ENCODE measurements around the gene WDR54.

DNA sequence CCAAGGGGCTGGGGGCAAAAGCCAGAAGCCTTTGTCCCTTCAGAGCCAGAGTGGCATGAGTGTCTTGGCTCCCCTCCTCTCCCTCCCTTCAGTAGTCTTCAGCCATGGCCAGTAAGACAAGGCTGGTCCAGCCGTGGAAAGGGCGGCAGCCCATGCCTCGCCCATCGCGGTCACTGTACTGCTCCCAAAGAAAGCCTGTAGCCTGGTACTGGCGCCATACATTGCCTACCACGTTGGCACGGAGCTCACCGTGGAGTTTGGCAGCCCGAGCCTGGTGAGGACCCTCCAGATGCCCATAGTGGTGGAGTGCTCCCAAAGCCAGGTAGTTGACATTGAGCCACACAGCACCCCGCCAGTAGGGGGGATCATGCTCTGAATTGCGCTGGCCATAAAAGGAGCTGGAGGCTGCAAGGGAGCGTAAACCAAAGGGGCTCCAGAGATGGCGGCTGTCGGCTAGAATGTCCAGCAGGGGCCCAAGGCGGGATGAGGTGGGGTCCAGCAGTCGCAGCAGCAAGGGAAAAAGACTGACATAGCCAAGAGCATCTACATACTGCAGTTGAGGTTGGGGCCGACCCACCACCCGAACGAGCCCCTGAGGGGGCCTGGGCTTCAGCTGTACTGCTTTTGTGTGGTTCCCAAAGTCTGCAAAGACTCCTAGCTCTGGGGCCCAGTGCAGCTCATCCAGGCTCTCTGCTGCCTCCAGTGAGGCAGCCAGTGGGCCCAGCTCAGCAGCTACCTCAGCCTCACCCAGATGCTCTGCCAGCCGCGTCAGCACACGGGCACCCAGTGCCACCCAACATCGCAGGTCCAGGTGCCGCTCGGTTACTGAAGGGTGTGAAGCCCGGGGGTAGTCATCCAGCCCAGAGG is 39.9 kb downstream of the WDR54 start:
- TF ChIP-seq, protein P1, sequence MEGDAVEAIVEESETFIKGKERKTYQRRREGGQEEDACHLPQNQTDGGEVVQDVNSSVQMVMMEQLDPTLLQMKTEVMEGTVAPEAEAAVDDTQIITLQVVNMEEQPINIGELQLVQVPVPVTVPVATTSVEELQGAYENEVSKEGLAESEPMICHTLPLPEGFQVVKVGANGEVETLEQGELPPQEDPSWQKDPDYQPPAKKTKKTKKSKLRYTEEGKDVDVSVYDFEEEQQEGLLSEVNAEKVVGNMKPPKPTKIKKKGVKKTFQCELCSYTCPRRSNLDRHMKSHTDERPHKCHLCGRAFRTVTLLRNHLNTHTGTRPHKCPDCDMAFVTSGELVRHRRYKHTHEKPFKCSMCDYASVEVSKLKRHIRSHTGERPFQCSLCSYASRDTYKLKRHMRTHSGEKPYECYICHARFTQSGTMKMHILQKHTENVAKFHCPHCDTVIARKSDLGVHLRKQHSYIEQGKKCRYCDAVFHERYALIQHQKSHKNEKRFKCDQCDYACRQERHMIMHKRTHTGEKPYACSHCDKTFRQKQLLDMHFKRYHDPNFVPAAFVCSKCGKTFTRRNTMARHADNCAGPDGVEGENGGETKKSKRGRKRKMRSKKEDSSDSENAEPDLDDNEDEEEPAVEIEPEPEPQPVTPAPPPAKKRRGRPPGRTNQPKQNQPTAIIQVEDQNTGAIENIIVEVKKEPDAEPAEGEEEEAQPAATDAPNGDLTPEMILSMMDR (IDR thresholded peaks at IDR 0.05): peak; percentile 65; the same call in 1 of the 2 replicates
- no peak for TF ChIP-seq POLR2AphosphoS5 (IDR thresholded peaks at IDR 0.05; ENCODE audit: low read depth, low read length)
